ENCODE results near the gene TULP4.

DNA sequence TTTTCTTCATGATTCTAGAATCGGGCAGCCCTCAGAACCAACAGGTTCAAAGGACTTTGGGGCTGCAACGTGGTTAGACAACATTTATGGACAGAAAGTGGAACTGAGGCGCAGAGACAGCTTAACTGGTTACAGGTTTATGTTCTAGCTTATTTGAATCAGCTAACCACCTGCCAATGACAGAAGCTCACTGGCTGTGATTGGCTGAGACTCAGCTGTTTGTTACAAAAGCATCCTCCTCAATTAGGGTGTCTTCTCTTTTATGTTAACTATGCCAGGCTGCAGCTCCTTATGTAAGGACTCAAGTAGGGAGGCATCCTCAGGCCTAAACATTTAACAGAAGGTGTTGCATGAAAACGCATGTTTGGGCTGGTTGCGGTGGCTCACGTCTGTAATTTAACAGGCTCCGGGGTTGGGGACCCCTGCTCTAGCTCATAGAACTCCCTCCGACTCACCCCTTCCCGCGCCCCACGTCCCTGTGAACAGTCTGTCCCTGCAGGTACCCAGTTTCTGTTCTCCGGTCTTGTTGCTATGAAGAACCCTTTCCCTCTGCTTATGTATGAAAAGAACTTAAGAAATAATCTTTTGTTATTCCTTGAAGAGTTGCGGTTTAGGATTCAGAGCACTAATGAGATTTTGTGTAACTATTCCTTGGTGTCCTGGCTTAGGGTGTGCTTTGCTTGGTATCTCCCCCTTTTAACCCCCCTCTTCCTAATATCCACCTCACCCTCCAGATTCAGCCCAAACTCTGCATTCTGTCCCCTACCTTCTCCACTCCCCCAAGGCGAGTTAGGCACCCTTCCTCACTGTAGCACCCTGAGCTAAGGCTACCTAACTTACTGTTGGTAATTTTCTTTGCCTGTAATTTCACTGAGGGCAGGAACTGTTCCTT lies 246.4 kb downstream of the TULP4 start:
- TF ChIP-seq, protein P1, sequence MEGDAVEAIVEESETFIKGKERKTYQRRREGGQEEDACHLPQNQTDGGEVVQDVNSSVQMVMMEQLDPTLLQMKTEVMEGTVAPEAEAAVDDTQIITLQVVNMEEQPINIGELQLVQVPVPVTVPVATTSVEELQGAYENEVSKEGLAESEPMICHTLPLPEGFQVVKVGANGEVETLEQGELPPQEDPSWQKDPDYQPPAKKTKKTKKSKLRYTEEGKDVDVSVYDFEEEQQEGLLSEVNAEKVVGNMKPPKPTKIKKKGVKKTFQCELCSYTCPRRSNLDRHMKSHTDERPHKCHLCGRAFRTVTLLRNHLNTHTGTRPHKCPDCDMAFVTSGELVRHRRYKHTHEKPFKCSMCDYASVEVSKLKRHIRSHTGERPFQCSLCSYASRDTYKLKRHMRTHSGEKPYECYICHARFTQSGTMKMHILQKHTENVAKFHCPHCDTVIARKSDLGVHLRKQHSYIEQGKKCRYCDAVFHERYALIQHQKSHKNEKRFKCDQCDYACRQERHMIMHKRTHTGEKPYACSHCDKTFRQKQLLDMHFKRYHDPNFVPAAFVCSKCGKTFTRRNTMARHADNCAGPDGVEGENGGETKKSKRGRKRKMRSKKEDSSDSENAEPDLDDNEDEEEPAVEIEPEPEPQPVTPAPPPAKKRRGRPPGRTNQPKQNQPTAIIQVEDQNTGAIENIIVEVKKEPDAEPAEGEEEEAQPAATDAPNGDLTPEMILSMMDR (tag by site-specific recombination; IDR thresholded peaks at IDR 0.05) = no peak
- TF ChIP-seq, protein P2, sequence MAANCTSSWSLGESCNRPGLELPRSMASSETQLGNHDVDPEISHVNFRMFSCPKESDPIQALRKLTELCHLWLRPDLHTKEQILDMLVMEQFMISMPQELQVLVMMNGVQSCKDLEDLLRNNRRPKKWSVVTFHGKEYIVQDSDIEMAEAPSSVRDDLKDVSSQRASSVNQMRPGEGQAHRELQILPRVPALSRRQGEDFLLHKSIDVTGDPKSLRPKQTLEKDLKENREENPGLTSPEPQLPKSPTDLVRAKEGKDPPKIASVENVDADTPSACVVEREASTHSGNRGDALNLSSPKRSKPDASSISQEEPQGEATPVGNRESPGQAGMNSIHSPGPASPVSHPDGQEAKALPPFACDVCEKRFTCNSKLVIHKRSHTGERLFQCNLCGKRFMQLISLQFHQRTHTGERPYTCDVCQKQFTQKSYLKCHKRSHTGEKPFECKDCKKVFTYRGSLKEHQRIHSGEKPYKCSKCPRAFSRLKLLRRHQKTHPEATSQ (tag by site-specific recombination; IDR thresholded peaks at IDR 0.05) = no peak
- TF ChIP-seq ZNF426 (tag by site-specific recombination; IDR thresholded peaks at IDR 0.05) (no peak), ZNF549 (tag by site-specific recombination; IDR thresholded peaks at IDR 0.05) (no peak), ZNF274 (IDR thresholded peaks at IDR 0.05; ENCODE audit: low read length) (no peak), ZNF274 (tag by site-specific recombination; IDR thresholded peaks at IDR 0.05; ENCODE audit: borderline replicate concordance) (no peak)

Measured in HEK293 (cell line).